ENCODE measurements around the gene KLHDC10.

DNA sequence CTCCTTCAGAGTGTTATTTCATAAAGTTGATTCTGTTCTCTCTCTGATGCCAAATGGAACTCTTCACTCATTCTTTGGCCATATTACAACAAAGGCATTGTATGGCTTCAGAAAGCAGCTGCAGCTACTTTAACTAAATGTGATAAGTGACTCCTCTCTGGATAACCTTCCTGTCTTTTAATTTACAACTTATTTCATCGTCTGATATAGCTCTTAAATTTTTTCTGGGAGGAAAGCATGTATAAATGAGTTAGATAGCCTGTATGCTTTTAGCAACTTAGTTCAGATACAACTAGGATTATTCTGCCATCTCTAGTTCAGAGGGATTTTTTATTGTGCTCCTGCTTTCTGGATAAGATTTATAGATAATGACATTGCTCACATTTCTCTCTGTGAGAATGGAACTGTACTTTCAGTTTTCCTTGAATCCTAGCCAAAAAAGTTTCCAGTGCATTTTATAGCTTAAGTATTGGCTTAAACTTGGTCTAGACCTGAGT is 57.5 kb downstream of the KLHDC10 start:
- TF ChIP-seq, protein P1, sequence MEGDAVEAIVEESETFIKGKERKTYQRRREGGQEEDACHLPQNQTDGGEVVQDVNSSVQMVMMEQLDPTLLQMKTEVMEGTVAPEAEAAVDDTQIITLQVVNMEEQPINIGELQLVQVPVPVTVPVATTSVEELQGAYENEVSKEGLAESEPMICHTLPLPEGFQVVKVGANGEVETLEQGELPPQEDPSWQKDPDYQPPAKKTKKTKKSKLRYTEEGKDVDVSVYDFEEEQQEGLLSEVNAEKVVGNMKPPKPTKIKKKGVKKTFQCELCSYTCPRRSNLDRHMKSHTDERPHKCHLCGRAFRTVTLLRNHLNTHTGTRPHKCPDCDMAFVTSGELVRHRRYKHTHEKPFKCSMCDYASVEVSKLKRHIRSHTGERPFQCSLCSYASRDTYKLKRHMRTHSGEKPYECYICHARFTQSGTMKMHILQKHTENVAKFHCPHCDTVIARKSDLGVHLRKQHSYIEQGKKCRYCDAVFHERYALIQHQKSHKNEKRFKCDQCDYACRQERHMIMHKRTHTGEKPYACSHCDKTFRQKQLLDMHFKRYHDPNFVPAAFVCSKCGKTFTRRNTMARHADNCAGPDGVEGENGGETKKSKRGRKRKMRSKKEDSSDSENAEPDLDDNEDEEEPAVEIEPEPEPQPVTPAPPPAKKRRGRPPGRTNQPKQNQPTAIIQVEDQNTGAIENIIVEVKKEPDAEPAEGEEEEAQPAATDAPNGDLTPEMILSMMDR (conservative IDR thresholded peaks at IDR 0.05; ENCODE audit: low read depth, low read length): no peak
- TF ChIP-seq EZH2 (IDR thresholded peaks at IDR 0.05; ENCODE audit: borderline replicate concordance, low read depth, low read length, poor library complexity, severe bottlenecking): no peak
